OCI-LY7 (cell line): ENCODE results near the gene INSR. TPM values are rescaled to one million over a fixed set of nuclear protein-coding genes. Genes with fewer than 3 reads are reported as not detected.

Source experiments
- BruUV-seq: library from RNA; stranded (reverse); fragments of 400-500 nt; replicated peaks from 2 replicates; lab custom pipeline; 2021; lab: Mats Ljungman, UMichigan
- CTCF ChIA-PET: fragments of 300-600 bp; sonication (Branson Sonifier 250); formaldehyde crosslinking; loops from one replicate; lab custom pipeline; 2022; ENCODE audit warnings: antibody characterized with exemption; ENCODE audit not compliant: unreplicated experiment; lab: Charles Lee
- POLR2A ChIA-PET: fragments of 300-600 bp; sonication (Branson Sonifier 250); formaldehyde crosslinking; loops from one replicate; lab custom pipeline; 2022; ENCODE audit warnings: antibody characterized with exemption; lab: Charles Lee
- DNase-seq: peaks from one replicate; pipeline ENCODE4 v3.0.0-alpha.2; 2015; ENCODE audit warnings: low spot score
- H2AFZ ChIP-seq: fragments of 200-600 bp; sonication (generic), shearing (Covaris generic); 2 replicates; pipeline ENCODE4 v1.6.1; 2014; ENCODE audit warnings: mild to moderate bottlenecking, antibody characterized with exemption, low read length, moderate library complexity
- H3K27ac ChIP-seq: fragments of 200-600 bp; sonication (generic); 2 replicates; pipeline ENCODE4 v1.5.1; 2014; ENCODE audit warnings: mixed run types, low read depth, mild to moderate bottlenecking, moderate library complexity, low read length, inconsistent platforms; ENCODE audit not compliant: poor library complexity, severe bottlenecking
- H3K36me3 ChIP-seq: fragments of 200-600 bp; sonication (generic); 2 replicates; pipeline ENCODE4 v1.6.1; 2014; ENCODE audit warnings: mild to moderate bottlenecking, antibody characterized with exemption, low read length, moderate library complexity, mixed read lengths; ENCODE audit not compliant: insufficient read depth
- H3K4me1 ChIP-seq: fragments of 200-600 bp; sonication (generic); 2 replicates; pipeline ENCODE4 v1.5.1; 2014; ENCODE audit warnings: mild to moderate bottlenecking, low read length; ENCODE audit not compliant: insufficient read depth, poor library complexity, severe bottlenecking
- H3K4me2 ChIP-seq: fragments of 200-600 bp; sonication (generic); 2 replicates; pipeline ENCODE4 v1.6.1; 2014; ENCODE audit warnings: mild to moderate bottlenecking, low read length
- H3K4me3 ChIP-seq: fragments of 200-600 bp; sonication (generic); 2 replicates; pipeline ENCODE4 v1.5.1; 2014; ENCODE audit warnings: mild to moderate bottlenecking, low read depth, low read length; ENCODE audit not compliant: poor library complexity, severe bottlenecking
- H3K79me2 ChIP-seq: fragments of 200-600 bp; sonication (generic); 2 replicates; pipeline ENCODE4 v1.6.1; 2016; ENCODE audit warnings: low read depth, mild to moderate bottlenecking, low read length, moderate library complexity, mixed read lengths; ENCODE audit not compliant: insufficient read depth
- H3K9me2 ChIP-seq: fragments of 200-600 bp; sonication (generic); 2 replicates; pipeline ENCODE4 v1.6.1; 2016; ENCODE audit warnings: mild to moderate bottlenecking, low read length, mixed read lengths; ENCODE audit not compliant: insufficient read depth
- H3K9me3 ChIP-seq: fragments of 200-600 bp; sonication (generic); 2 replicates; pipeline ENCODE4 v1.6.1; 2014; ENCODE audit warnings: mild to moderate bottlenecking, mixed run types, low read length, mixed read lengths
- H4K20me1 ChIP-seq: fragments of 200-600 bp; sonication (generic); 2 replicates; pipeline ENCODE4 v1.6.1; 2014; ENCODE audit warnings: mild to moderate bottlenecking, antibody characterized with exemption, low read length, moderate library complexity, mixed read lengths; ENCODE audit not compliant: insufficient read depth
- EZH2phosphoT487 ChIP-seq: fragments of 200-600 bp; sonication (generic); IDR thresholded peaks from 2 replicates; pipeline ENCODE4 v1.6.1; 2018; ENCODE audit warnings: low read depth, borderline replicate concordance, mild to moderate bottlenecking, mixed run types, antibody characterized with exemption, low read length, moderate library complexity, mixed read lengths
- intact Hi-C: fragments of 100-400 bp; cut with micrococcal nuclease; formaldehyde crosslinking; loops from one replicate; pipeline ENCODE4 v1.10.0; 2022; ENCODE audit not compliant: unreplicated experiment
- total RNA-seq, 2 experiments: library from RNA; depleted of rRNA in 1 of 2; stranded (reverse); fragments of >200 nt in 1 of 2; shearing (Covaris generic) in 1 of 2; gene quantifications; 2 replicates each; pipeline ENCODE4 v1.2.3, GENCODE V29; 2014 to 2022
- TF ChIP-seq, protein P1 (sequence below): fragments of 200-600 bp; sonication (generic); conservative IDR thresholded peaks from 2 replicates; pipeline ENCODE4 v1.5.1; 2014; ENCODE audit warnings: mild to moderate bottlenecking, antibody characterized with exemption, low read length, moderate library complexity, mixed read lengths

INSR gene
- total RNA-seq, 2 experiments from 2014 or later: 57.7 to 74.0 TPM

DNA sequence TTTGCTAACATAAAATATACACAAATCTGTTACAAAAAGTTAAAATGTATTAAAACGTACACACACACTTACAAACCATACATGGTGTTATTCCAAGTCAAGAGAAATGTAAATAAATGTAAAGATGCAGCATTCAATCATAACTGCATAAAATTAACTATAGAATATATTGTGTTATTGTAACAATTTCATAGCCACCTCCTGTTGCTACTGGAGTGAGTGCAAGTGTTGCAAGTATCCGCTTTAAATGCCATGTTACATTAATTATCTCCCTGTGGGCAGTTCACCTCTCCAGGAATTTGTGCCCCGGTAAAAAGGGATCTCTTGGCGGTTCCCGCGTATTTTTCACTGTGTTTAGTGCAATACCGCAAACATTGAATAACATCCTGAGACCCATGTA is 3.5 kb upstream of the INSR start:
- TF ChIP-seq, protein P1, sequence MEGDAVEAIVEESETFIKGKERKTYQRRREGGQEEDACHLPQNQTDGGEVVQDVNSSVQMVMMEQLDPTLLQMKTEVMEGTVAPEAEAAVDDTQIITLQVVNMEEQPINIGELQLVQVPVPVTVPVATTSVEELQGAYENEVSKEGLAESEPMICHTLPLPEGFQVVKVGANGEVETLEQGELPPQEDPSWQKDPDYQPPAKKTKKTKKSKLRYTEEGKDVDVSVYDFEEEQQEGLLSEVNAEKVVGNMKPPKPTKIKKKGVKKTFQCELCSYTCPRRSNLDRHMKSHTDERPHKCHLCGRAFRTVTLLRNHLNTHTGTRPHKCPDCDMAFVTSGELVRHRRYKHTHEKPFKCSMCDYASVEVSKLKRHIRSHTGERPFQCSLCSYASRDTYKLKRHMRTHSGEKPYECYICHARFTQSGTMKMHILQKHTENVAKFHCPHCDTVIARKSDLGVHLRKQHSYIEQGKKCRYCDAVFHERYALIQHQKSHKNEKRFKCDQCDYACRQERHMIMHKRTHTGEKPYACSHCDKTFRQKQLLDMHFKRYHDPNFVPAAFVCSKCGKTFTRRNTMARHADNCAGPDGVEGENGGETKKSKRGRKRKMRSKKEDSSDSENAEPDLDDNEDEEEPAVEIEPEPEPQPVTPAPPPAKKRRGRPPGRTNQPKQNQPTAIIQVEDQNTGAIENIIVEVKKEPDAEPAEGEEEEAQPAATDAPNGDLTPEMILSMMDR: no peak
- TF ChIP-seq EZH2phosphoT487: no peak
- no peak overlapping the region for H3K4me2 ChIP-seq
- POLR2A ChIA-PET: no interaction called here
- H3K4me1 ChIP-seq: peaks cover 17% of the 10 kb centered on the region
- intact Hi-C loops: no loop called here
- peaks cover 9% of the 10 kb centered on the region; the same call in 1 of the 2 replicates for H3K79me2 ChIP-seq
- H3K9me3 ChIP-seq: no peaks in the 10 kb centered on the region
- DNase-seq: no peak
- CTCF ChIA-PET: no interaction called here
- H3K36me3 ChIP-seq: no peaks in the 10 kb centered on the region
- no peak overlapping the region for H3K27ac ChIP-seq
- no TSS peak for BruUV-seq
- H2AFZ ChIP-seq: no peak overlapping the region
- no peaks in the 10 kb centered on the region for H4K20me1 ChIP-seq
- no peaks in the 10 kb centered on the region for H3K9me2 ChIP-seq
- no peak overlapping the region for H3K4me3 ChIP-seq

GRCh38 chr19:7295912-7296536 is 1.8 kb upstream of the INSR start:
- no peak overlapping the region for H3K4me3 ChIP-seq
- no peak overlapping the region for H3K27ac ChIP-seq
- CTCF ChIA-PET: no interaction called here
- H3K9me3 ChIP-seq: no peaks in the 10 kb centered on the region
- peaks cover under 1% of the 10 kb centered on the region; the same call in 1 of the 2 replicates for H4K20me1 ChIP-seq
- H3K79me2 ChIP-seq: peaks cover 13% of the 10 kb centered on the region; the same call in 1 of the 2 replicates
- no peaks in the 10 kb centered on the region for H3K36me3 ChIP-seq
- H3K4me2 ChIP-seq: no peak overlapping the region
- intact Hi-C loops: no loop called here
- TF ChIP-seq EZH2phosphoT487: no peak
- TF ChIP-seq, protein P1: no peak
- peaks cover 32% of the 10 kb centered on the region for H3K4me1 ChIP-seq
- no peak for DNase-seq
- no TSS peak for BruUV-seq
- POLR2A ChIA-PET: interaction anchor here (0.5 to 0.6 kb wide), 3 partner anchors 49 to 334 kb away, joined by 3 to 8 read pairs (median 3); partner anchors contain the start of genes PET100 and XAB2
- H3K9me2 ChIP-seq: no peaks in the 10 kb centered on the region
- H2AFZ ChIP-seq: no peak overlapping the region
